Stimulated activated CD4-positive, alpha-beta T cell treated with anti-CD3 and anti-CD28 coated beads, TNF-alpha, amount 100 ng/mL, for 1 hour (primary cell): Measurements from ENCODE around the gene CCNH.

ENCODE experiments used
- DNase-seq, 3 donors: peaks; one replicate each; pipeline ENCODE4 v3.0.0-alpha.2; 2020; ENCODE audit warnings: low read depth in 3 of 3, low spot score in 1 of 3

The CCNH gene

GRCh38 chr5:87361536-87362213 lies 51.1 kb downstream of the CCNH start:
- DNase-seq = no peak

GRCh38 chr5:87361031-87361445 lies 51.7 kb downstream of the CCNH start:
- no peak for DNase-seq

- no peak for DNase-seq
Measured at GRCh38 chr5:87360132-87360531, 52.6 kb downstream of the CCNH start.

DNA sequence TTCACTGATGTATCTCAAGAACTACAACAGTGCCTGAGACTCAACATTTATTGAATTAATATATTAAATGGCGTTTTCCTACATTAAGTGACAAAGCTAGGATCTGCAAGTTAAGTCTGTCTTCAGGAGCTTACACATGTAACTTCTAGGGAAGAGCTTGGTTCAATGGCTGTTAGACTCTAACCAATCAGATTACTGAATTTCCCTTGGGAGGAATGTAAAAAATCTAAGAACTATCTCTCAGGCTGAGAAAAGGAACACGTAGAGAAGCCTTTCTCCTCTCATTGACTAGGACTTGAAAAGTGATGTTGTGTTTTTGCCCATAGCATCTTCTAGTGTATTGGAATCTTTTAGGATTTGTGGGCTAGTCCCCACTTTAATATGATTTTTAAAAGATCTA lies 53.6 kb downstream of the CCNH start:
- DNase-seq = no peak

DNA sequence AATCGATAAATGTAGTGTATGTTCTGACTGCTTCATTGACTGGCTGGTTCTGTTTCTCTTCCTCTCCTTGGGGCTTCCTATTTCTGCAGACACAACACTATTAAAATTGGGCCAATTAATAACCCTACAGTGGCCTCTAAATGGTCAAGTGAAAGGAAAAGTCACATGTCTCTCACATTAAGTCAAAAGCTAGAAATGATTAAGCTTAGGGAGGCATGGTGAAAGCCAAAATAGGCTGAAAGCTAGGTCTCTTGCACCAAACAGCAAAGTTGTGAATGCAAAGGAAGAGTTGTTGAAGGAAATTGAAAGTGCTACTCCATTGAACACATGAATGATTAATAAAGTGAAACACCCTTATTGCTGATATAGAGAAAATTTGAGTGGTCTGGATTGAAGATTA lies 58.2 kb downstream of the CCNH start:
- no peak for DNase-seq

DNA sequence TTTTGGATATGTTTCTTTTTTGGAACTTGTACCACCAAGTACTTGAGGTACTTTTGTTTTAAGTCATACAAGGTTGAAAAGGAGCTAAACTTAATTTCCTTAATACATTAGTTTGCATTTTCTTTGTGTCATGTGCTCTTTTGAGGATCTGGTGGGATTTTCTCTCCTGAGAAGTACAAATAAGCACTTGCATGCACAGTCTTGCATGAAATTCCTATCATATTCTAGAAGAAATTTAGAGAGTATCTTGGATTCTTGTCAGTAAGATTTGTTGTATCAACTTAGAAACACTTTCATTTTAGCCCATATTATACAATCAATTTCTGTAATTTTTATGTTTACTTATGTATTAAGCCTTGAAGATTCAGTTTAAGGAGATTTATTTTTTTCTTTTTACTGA lies 64.9 kb downstream of the CCNH start:
- DNase-seq = no peak

DNA sequence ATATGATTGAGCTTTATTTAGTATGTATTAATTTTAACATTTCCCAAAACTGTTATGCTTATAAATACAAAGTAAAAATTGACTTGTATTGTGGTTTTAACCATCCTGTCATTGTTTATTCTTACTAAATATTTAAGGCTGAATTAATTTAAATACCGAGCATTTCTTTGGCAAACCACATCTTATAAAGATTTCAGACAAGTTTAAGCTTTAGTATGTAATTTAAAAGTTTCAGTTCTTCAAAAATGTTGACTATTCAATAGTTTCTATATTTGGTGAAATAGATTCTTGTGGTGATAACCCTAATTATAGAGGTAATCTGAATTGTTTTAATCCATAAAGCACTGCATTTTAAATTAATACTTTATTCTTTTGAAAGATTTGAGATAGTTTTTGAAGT lies 65.5 kb downstream of the CCNH start:
- no peak for DNase-seq
